ENCODE measurements around the gene WDR64.

The WDR64 gene

GRCh38 chr1:241652012-241652411, at the start of gene WDR64:
WDR64 (plus strand) TSS chr1:241652281; CDS start chr1:241652485, 204 bp downstream.
- in situ Hi-C loops (cut with HindIII; ENCODE audit: low sequenced_read_pairs): no loop called here

GRCh38 chr1:241603731-241604245, 48.3 kb upstream of the WDR64 start:
- in situ Hi-C loops (cut with HindIII; ENCODE audit: low sequenced_read_pairs): no loop called here

GRCh38 chr1:241605146-241605805, 46.8 kb upstream of the WDR64 start:
- in situ Hi-C loops (cut with HindIII; ENCODE audit: low sequenced_read_pairs): no loop called here

DNA sequence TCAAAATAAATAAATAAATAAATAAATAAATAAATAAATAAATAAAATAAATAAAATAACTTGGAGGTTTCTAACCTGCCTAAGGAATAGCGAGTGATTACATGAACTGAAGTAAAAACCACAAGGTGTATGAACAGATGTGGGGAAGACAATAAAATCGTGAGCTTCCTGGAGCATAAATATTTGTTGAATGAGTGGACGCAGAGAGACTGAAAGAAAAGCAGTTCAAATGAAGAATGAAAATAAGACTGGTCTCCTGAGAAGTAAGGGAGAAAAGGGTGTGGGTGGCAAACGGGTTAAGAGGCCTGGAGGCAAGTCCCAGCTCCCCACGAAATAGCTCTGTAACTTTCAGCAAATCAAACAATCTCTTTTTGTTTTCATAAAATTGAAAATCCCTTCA, 45.5 kb upstream of the WDR64 start:
- in situ Hi-C loops (cut with HindIII; ENCODE audit: low sequenced_read_pairs): no loop called here

- in situ Hi-C loops (cut with HindIII; ENCODE audit: low sequenced_read_pairs): no loop called here
These were observed 44.6 kb upstream of the WDR64 start for GRCh38 chr1:241607497-241607896.

GRCh38 chr1:241608379-241609033, 43.6 kb upstream of the WDR64 start:
- in situ Hi-C loops (cut with HindIII; ENCODE audit: low sequenced_read_pairs): no loop called here

DNA sequence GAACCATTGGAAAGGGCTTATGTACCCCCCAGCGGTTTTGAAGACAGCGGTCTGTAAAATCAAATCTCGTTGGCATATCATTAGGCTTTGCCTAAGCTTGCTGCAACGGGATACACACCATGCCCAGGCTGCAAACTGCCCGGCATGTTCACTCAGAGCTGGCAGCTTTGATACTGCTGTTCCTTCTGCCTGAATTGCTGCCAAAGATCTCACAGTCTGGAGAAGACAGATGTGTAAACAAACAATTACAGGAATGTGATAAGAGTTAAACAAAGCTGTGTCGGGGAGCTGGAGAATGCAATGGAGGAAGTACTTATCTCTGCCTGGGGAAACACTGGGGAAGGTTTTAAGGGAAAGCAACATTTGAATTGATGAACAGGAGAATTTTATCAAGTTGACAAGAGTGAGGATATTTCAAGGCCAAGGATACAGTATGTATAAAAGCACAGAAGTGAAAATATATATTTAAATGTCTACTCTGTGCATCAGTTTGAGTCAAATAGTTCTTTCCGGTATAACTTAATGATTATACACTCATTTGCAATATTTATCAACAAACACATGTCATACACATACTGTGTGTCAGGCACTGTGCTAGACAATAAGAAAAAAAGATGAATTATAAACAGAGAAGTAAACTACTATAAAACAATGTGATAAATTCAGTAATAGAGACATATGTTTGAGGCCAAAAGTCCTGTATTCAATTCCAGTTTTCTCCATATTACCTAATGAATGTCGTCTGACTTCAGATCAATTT, 41.8 kb upstream of the WDR64 start:
- in situ Hi-C loops (cut with HindIII; ENCODE audit: low sequenced_read_pairs): no loop called here

DNA sequence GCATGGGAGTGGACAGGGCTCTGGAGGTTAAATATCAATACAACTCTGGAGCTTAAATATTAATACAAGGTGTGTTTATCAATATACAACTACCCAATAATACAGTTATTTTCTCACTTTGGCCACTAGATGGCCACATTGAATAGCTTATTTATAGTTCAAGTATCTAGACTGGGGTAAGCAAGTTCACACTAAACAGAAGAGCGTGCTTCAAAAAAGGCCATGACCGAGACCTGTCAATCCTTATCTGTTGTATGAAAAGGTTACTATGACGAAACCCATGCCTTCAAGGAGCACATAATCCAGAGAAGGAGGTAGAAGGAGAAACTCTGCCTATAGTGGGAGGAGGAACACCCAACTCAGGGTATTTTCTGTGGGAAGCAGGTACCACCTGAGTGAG, 41.0 kb upstream of the WDR64 start:
- in situ Hi-C loops (cut with HindIII; ENCODE audit: low sequenced_read_pairs): no loop called here

- in situ Hi-C loops (cut with HindIII; ENCODE audit: low sequenced_read_pairs): no loop called here
These were observed 40.3 kb upstream of the WDR64 start for GRCh38 chr1:241611736-241612135.

DNA sequence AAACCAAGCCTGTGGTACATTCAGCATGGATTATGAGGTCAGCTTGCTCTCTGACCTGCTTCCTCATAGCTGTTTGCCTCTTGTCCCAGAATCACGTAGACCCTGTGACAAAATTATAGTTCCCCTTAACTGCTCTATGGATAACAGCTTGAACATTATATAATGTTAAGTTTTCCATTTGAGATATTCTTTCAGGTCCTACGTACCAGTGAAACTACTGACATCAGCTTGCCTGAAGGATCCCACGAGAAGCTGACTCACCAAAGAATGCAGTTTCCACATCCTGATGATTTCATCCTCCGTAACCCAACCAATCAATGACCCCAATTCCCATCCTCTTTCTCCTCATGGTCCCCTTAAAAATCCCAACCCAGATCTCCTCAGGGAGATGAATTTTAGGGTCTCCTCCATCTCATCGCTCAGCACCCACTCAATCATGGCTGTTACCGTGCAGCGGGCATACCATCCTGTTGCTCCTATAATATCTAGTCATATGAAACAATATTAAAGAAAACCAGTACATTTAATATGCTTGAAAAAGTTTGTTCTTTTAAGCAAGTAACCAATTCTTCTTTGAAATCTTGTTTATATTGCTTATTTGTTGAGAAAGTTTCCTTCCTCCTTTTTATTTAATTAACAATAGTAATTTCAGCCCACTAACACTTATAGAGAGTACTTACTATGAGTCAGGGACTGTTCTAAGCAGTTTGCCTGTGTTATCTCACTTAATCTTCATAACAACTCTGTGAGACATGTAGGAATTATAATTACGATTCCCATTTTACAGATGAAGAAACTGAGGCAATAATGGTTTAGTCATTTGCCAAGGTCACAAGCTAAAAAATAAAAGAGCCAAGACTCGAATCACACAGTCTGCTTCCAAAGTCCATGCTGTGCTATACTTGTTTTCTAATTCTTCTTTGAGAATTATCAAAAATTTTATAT, 39.3 kb upstream of the WDR64 start:
- in situ Hi-C loops (cut with HindIII; ENCODE audit: low sequenced_read_pairs): no loop called here

GRCh38 chr1:241614144-241614543, 37.9 kb upstream of the WDR64 start:
- in situ Hi-C loops (cut with HindIII; ENCODE audit: low sequenced_read_pairs): no loop called here

DNA sequence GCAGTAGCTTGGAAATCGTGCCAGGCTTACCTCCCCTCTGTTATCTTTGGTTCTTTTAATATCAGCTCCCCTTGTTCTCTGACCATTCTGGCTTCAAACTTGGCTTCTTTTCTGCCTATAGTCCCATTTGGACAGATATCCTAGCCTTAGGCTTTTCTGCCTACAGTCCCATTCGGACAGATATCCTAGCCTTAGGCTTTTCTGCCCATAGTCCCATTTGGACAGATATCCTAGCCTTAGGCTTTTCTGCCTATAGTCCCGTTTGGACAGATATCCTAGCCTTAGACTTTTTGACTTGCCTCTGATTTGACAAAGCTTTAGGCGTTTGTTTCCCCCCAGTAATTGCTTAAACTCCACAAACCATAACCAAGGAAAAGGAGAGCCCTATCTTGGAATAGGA, 37.5 kb upstream of the WDR64 start:
- in situ Hi-C loops (cut with HindIII; ENCODE audit: low sequenced_read_pairs): no loop called here

DNA sequence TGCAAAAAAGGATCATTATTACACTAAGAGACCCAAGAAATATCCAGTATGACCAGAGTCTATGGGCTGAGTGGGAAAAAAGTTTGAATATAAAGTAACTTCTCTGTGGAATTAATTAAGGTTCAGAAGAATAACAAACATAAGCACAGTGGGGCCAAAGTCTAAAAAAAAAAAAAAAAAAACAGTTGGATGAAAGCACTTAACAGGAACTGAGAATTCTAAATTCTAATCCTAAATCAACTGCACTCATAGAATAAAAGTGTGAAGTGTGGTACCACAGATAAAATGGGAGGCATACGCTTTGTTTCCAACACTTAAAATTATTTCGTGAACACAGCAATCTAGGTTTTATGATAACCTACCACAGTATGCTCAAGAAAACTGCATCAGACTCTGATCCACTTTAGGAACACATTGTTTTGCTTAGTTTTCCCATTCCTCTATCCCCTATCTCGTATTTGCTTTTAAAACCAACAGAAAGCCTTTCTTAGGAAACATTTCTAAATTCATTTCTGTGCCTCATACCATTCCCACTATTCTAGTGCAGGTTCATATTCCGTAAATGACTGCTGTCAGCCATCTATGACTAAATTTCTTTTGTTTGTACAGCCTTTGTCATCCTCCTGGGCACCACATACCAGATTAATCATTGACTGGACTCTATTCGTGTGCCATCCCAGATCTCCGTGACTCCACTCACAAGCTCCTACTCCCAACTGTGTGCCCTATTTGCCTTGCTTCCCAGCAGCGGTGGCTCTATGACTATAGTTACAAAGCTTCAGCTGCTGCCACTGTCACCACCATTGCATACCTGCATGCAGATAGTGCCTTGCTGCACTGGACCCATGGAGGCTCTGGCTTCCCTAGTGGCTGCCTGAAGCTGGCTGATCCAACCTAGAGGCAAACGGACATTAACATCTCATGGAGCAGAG, 36.8 kb upstream of the WDR64 start:
- in situ Hi-C loops (cut with HindIII; ENCODE audit: low sequenced_read_pairs): no loop called here

GRCh38 chr1:241617426-241617825, 34.7 kb upstream of the WDR64 start:
- in situ Hi-C loops (cut with HindIII; ENCODE audit: low sequenced_read_pairs): no loop called here

- in situ Hi-C loops (cut with HindIII; ENCODE audit: low sequenced_read_pairs): loop anchor here (10.0 kb wide), 1 partner anchor 98 kb away; no protein-coding TSS in a partner anchor
These were observed 29.4 kb upstream of the WDR64 start for GRCh38 chr1:241622669-241623068.

- in situ Hi-C loops (cut with HindIII; ENCODE audit: low sequenced_read_pairs): loop anchor here (10.0 kb wide), 1 partner anchor 100 kb away; no protein-coding TSS in a partner anchor
These were observed 27.1 kb upstream of the WDR64 start for GRCh38 chr1:241624935-241625334.

DNA sequence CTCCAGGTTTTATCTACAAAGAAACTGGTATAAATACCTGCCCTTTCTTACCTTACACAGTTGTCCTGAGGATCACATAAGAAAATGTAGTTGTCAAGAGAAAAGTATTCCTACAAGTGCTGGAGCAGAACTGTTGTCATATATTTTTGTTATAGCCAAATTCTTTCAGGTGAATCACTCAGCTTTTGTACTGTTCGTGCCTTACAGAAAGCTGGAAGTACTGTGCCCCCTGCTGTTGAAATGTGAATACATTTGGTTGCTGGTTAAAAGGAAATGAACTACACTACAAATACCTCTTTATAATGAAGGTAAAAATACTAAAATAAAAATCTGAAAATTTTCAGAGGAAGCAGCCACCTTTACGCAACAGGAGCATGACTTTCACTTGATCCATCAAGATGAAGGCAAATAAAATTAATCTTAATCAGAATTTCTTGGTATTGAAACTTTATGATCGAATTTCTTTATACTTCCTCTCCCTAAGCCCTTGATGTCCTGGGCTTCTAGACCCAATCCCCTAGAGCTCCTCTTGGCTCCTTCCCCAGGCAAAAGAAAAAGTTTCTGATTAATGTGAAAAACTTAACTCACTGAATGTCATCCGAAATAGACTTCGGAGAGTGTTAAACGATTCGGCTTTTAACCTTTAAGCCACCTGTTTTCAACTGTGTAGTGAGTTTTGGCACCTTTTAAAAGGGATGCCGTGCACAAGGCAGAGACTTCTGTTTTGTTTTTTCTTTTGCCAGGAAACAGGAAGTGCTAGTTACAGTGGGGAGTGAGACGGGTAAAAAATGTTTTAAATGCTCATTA, 24.4 kb upstream of the WDR64 start:
- in situ Hi-C loops (cut with HindIII; ENCODE audit: low sequenced_read_pairs): loop anchor here (10.0 kb wide), 1 partner anchor 103 kb away; no protein-coding TSS in a partner anchor

- in situ Hi-C loops (cut with HindIII; ENCODE audit: low sequenced_read_pairs): no loop called here
These were observed 22.1 kb upstream of the WDR64 start for GRCh38 chr1:241630005-241630404.

- in situ Hi-C loops (cut with HindIII; ENCODE audit: low sequenced_read_pairs): no loop called here
These were observed 21.6 kb upstream of the WDR64 start for GRCh38 chr1:241630476-241630875.
